Endothelial cell of umbilical vein (primary cell): Measurements from ENCODE around the gene TSPAN4. TPM values are rescaled to one million over a fixed set of nuclear protein-coding genes. Genes with fewer than 3 reads are reported as not detected.
A peak's percentile ranks its signal among the peaks of the same experiment; 100 is the strongest.

Experiments used
- BruUV-seq: library from RNA; stranded (reverse); fragments of 400-500 nt; replicated peaks from 2 replicates; lab custom pipeline; 2021; lab: Mats Ljungman, UMichigan
- CTCF ChIA-PET: fragments of 300-600, 350-600 bp; sonication (Branson Sonifier 250); formaldehyde crosslinking; loops from one replicate; lab custom pipeline; 2021; ENCODE audit warnings: antibody characterized with exemption, inconsistent platforms; lab: Charles Lee
- POLR2A ChIA-PET: fragments of 300-600, 350-600 bp; sonication (Branson Sonifier 250); formaldehyde crosslinking; loops from one replicate; lab custom pipeline; 2021; ENCODE audit warnings: antibody characterized with exemption, inconsistent platforms; lab: Charles Lee
- DNase-seq: peaks from one replicate; pipeline ENCODE4 v3.0.0-alpha.2; 2011; ENCODE audit warnings: low read depth, low spot score
- FAIRE-seq: peaks from 2 replicates; lab custom pipeline; 2011; peaks lifted over from hg19 to GRCh38; lab: Jason Lieb, UNC
- H2AFZ ChIP-seq: 2 replicates; pipeline ENCODE4 v1.6.0; 2012; ENCODE audit warnings: low read depth, low read length, control low read depth, inconsistent platforms
- H3K27ac ChIP-seq: 2 replicates; pipeline ENCODE4 v1.5.1; 2011; ENCODE audit warnings: low read depth, mild to moderate bottlenecking, control low read depth, low read length, moderate library complexity; ENCODE audit not compliant: insufficient read depth
- H3K27me3 ChIP-seq, 2 experiments: 2 replicates each; pipeline versions ENCODE4 v1.6.0 to v1.6.1; 2011; ENCODE audit warnings: low read length in 2 of 2, mixed read lengths in 1 of 2; ENCODE audit not compliant: control insufficient read depth in 2 of 2, insufficient read depth in 2 of 2
- H3K36me3 ChIP-seq, 2 experiments: 2 replicates in 1 of 2; 3 replicates in 1 of 2; pipeline ENCODE4 v1.5.1; 2011; ENCODE audit warnings: low read length in 2 of 2, mild to moderate bottlenecking in 1 of 2, moderate library complexity in 1 of 2; ENCODE audit not compliant: control insufficient read depth in 2 of 2, insufficient read depth in 2 of 2; ENCODE audit errors: extremely low read depth in 1 of 2
- H3K4me1 ChIP-seq: 3 replicates; pipeline ENCODE4 v1.5.1; 2011; ENCODE audit warnings: mild to moderate bottlenecking, low read length; ENCODE audit not compliant: control insufficient read depth, insufficient read depth; ENCODE audit errors: extremely low read depth
- H3K4me2 ChIP-seq: 2 replicates; pipeline ENCODE4 v1.6.1; 2011; ENCODE audit warnings: low read length, control low read depth, mixed read lengths; ENCODE audit not compliant: insufficient read depth
- H3K4me3 ChIP-seq, 3 experiments: fragments of 200-600 bp in 1 of 3; sonication (generic), shearing (Covaris generic) in 1 of 3; replicated peaks in 1 of 3; 2 replicates each; pipeline ENCODE4 v1.5.1; 2011 to 2016; ENCODE audit warnings: control low read depth in 3 of 3, low read length in 3 of 3, mild to moderate bottlenecking in 2 of 3, inconsistent platforms in 1 of 3, low read depth in 1 of 3, moderate library complexity in 1 of 3; ENCODE audit not compliant: insufficient read depth in 1 of 3
- H3K79me2 ChIP-seq: 2 replicates; pipeline ENCODE4 v1.6.0; 2012; ENCODE audit warnings: low read length, inconsistent platforms; ENCODE audit not compliant: control insufficient read depth, insufficient read depth
- H3K9ac ChIP-seq: replicated peaks from 2 replicates; pipeline ENCODE3; 2011; ENCODE audit warnings: low read length, control low read depth; ENCODE audit not compliant: insufficient read depth; ENCODE audit errors: extremely low read depth
- H3K9me1 ChIP-seq: replicated peaks from 3 replicates; pipeline ENCODE4 v1.6.0; 2011; ENCODE audit warnings: mild to moderate bottlenecking, low read length; ENCODE audit not compliant: control insufficient read depth, insufficient read depth; ENCODE audit errors: extremely low read depth
- H3K9me3 ChIP-seq: replicated peaks from 2 replicates; pipeline ENCODE4 v1.5.1; 2012; ENCODE audit warnings: low read length, inconsistent platforms; ENCODE audit not compliant: control insufficient read depth, insufficient read depth
- H4K20me1 ChIP-seq: replicated peaks from 2 replicates; pipeline ENCODE3; 2011; ENCODE audit warnings: mild to moderate bottlenecking, low read length; ENCODE audit not compliant: control insufficient read depth, insufficient read depth; ENCODE audit errors: extremely low read depth
- CTCF ChIP-seq, 2 donors: IDR thresholded peaks; 1 replicate in 1 of 2; 2 replicates in 1 of 2; pipeline ENCODE4 v1.5.1; 2011; ENCODE audit warnings: low read length in 2 of 2, mild to moderate bottlenecking in 2 of 2, moderate library complexity in 2 of 2, control low read depth in 1 of 2, inconsistent platforms in 1 of 2, low read depth in 1 of 2; ENCODE audit not compliant: insufficient read depth in 1 of 2; ENCODE audit errors: extremely low read depth in 1 of 2
- FOS ChIP-seq: IDR thresholded peaks from 2 replicates; pipeline ENCODE4 v1.6.1; 2011; ENCODE audit warnings: mild to moderate bottlenecking, low read length, moderate library complexity, borderline replicate concordance; ENCODE audit not compliant: insufficient read depth
- GATA2 ChIP-seq: IDR thresholded peaks from 2 replicates; pipeline ENCODE4 v1.7.0; 2011; ENCODE audit warnings: low read depth, mild to moderate bottlenecking, moderate library complexity, mixed read lengths, low read length; ENCODE audit not compliant: insufficient read length, insufficient read depth
- MAX ChIP-seq: IDR thresholded peaks from 2 replicates; pipeline ENCODE4 v1.6.1; 2011; ENCODE audit not compliant: insufficient read depth, insufficient read length
- MYC ChIP-seq: IDR thresholded peaks from one replicate; pipeline ENCODE4 v1.6.1; 2011; ENCODE audit warnings: mild to moderate bottlenecking, low read depth, low read length
- POLR2A ChIP-seq: IDR thresholded peaks from 2 replicates; pipeline ENCODE4 v1.6.1; 2012; ENCODE audit warnings: low read depth, mild to moderate bottlenecking, control low read depth, low read length
- POLR2AphosphoS5 ChIP-seq: IDR thresholded peaks from 2 replicates; pipeline ENCODE4 v1.6.1; 2012; ENCODE audit warnings: low read depth, mild to moderate bottlenecking, control low read depth, low read length, moderate library complexity; ENCODE audit not compliant: insufficient read depth
- dilution Hi-C: fragments of 300-500 bp; cut with MboI; formaldehyde crosslinking; loops from one replicate; pipeline ENCODE4 v1.15.0; 2019; ENCODE audit warnings: low sequenced_read_pairs; ENCODE audit not compliant: extremely low pct_ligation_motif_present
- intact Hi-C: fragments of 100-400 bp; cut with micrococcal nuclease; formaldehyde crosslinking; loops from one replicate; pipeline ENCODE4 v1.10.0; 2022
- polyA plus RNA-seq, 4 experiments: library from polyadenylated mRNA; depleted of rRNA in 3 of 4; stranded (reverse) in 3 of 4; unstranded in 1 of 4; fragments of >200 nt; gene quantifications; 2 replicates each; pipeline versions ENCODE4 v1.2.1 to v1.2.3, GENCODE V29; 2011 to 2012; ENCODE audit warnings: missing spikeins in 1 of 4
- total RNA-seq: library from RNA; stranded (reverse); gene quantifications from 2 replicates; pipeline ENCODE4 v1.2.3, GENCODE V29; 2021

The TSPAN4 gene
- total and polyA plus RNA-seq, 2 donors (not counting 3 experiments of a cell fraction or from before 2014, with no cell fraction given): 114 to 199 TPM

- peak overlapping the region; percentile 92 for H3K9ac ChIP-seq
- no peak overlapping the region for H2AFZ ChIP-seq
- POLR2A ChIA-PET: interaction anchor here (1.0 to 4.1 kb wide), 4 partner anchors 8 to 22 kb away, joined by 3 to 28 read pairs (median 20); partner anchors contain the start of genes CD151 and PNPLA2
- peaks cover 56% of the 10 kb centered on the region for H3K79me2 ChIP-seq
- BruUV-seq: TSS peak; percentile 67
- TF ChIP-seq FOS (no peak), GATA2 (no peak), MAX (no peak), CTCF (IDR thresholded peaks at IDR 0.05; ENCODE audit: extremely low read depth in 1 of 2, insufficient read depth in 1 of 2, low read depth in 1 of 2, low read length in 2 of 2) (no peak), POLR2A (no peak), MYC (no peak), POLR2AphosphoS5 (no peak)
- intact Hi-C loops (no loop called here), dilution Hi-C loops (no loop called here)
- no peaks in the 10 kb centered on the region for H4K20me1 ChIP-seq
- CTCF ChIA-PET: no interaction called here
- H3K36me3 ChIP-seq: peaks cover 22 to 33% of the 10 kb centered on the region in 2 experiments
- no peaks in the 10 kb centered on the region for H3K9me1 ChIP-seq
- peaks cover 38% of the 10 kb centered on the region for H3K4me1 ChIP-seq
- peak overlapping the region; percentile 18 for H3K4me2 ChIP-seq
- DNase-seq: no peak
- no peaks in the 10 kb centered on the region for H3K9me3 ChIP-seq
- H3K4me3 ChIP-seq: peak overlapping the region; percentile 84 to 95 (median 94)
- no peak for FAIRE-seq
- H3K27me3 ChIP-seq: no peaks in the 10 kb centered on the region
- peak overlapping the region; percentile 95 for H3K27ac ChIP-seq
Measured at GRCh38 chr11:841981-842369, 677 bp upstream of the TSPAN4 start.
